Choroid plexus epithelial cell (primary cell): ENCODE results near the gene OPTN.
A peak's percentile ranks its signal among the peaks of the same experiment; 100 is the strongest.

Experiments
- DNase-seq: peaks from one replicate; pipeline ENCODE4 v3.0.0-alpha.2; 2010; ENCODE audit warnings: low read depth
- H3K4me3 ChIP-seq: 2 replicates; pipeline ENCODE4 v1.5.1; 2011; ENCODE audit warnings: low read depth, mild to moderate bottlenecking, control low read depth, low read length, moderate library complexity
- CTCF ChIP-seq: conservative IDR thresholded peaks from 2 replicates; pipeline ENCODE4 v1.5.1; 2011; ENCODE audit warnings: low read depth, mild to moderate bottlenecking, control low read depth, inconsistent platforms, low read length, moderate library complexity

OPTN gene

DNA sequence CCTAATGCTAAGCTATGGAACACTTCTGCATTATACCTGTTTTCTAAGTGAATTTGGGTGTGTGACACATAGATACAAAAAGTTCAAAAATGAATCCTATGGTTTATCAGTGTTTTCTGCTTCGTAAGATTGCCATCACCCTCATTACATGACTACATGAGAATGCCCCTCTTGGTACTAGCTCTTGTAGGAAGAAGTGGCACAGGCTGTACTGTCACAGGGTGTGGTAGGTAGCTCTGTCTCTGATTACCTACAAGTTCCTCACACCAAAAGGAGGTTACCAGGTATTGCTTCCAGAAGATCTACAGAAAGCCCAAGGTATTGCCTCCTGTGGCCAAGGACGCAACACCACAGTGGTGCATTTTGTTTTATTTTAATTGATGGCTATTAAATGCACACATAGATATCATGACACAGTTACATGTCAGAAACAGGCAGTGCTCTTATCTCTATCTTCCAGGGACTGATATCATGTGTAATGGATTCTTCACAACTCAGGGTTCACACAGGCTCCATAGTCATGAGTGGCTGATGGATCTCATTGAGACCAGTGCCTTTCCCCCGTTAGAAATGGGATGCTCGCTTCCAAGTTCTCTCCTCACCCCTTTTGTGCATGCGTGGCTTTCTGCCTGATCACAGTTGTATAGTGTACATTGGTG is 6.6 kb downstream of the OPTN start:
- TF ChIP-seq CTCF, result no peak
- no peak overlapping the region for H3K4me3 ChIP-seq
- no peak for DNase-seq

GRCh38 chr10:13110908-13111307 is 10.9 kb downstream of the OPTN start:
- DNase-seq, result no peak
- no peak for TF ChIP-seq CTCF
- no peak overlapping the region for H3K4me3 ChIP-seq

GRCh38 chr10:13113544-13113943 is 13.6 kb downstream of the OPTN start:
- TF ChIP-seq CTCF, result no peak

DNA sequence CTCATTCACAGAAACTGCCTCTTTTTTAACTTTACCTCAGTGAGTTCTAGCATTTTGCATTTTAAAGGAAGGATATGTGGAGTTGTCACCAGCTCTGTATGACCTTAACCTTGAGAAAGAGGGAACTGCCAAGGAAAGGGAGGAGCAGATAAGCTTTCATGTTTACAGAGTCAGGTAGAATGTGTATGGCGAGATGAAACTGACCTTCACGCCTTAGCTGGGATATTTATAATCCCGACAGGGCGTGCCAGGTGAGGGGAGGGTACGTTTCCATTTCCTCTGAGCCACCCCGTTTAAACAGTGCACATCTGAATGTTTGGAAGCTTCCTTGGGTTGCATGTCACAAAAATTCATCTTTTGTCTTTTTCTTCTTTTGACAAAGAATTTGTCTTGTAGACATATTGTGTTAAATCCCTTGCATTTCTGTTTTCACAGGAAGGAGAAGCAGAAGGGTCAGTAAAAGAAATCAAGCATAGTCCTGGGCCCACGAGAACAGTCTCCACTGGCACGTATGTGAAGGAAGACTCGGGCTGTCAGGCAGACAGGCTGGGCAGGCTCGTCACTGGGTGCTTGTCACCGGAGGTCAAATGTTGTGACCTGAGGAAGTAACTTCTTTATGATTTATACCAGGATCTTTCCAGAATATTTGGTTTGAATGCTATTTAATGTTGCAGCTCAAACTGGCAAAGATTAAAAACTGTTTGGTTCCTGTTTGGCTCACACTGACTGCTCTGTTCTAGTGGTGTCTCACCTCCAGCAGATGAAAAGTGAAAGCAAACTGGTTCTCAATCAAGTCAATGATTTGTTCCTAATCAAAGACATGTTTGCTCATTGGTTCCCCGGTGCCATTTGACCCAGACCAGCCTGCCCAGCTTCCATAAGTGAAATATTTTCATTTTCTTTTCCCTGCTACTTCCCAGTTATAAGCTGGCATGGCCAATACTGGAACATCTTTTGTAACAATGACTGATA is 16.2 kb downstream of the OPTN start:
- no peak for TF ChIP-seq CTCF
- no peak overlapping the region for H3K4me3 ChIP-seq

More at GRCh38 chr10:13113544-13113943, 13.6 kb downstream of the OPTN start:
- DNase-seq, result no peak
- no peak overlapping the region for H3K4me3 ChIP-seq

DNA sequence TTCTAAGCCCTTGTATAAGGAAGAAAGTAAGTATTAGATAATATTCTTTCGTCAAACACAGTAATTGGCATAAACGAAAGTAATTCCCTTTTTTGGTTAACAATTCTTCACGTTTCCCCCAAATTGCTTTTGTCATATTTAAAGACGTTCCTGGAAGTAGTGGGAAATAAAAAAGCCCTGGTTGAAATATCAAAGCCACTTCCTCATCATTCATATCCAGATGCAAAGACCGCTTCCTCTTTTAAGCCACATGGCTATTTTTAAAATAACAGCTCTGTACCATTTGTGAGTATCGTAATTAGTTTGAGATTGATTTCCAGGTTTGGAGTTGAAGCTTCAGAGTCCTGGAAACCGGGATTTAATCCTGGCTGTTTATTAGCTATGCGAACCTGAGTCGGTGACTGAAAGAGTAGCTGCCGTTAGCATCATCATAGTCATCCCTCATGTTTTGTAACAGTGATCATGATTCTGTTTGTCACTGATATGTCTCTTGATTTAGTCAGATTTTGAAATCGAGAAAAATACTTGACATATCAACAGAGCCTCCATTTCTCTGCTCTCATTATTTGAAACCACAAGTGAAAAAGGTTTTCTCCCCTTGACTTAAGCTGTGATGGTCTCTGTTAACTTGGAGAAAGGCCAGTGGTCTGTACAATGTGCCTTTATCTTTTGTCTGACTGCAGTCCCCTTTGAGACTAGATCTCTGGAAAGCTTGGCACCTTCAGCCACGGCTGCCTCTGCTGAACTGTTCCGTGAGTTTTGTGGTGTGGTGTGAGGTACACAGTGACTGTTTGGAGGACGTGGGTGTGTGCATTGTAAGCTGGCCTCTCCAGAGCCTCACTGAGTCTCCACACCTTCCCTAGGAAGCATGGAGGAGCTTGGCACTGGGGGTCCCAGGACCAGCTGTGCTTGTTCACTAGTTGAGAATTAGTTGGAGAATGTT is 18.1 kb downstream of the OPTN start:
- TF ChIP-seq CTCF, result no peak
- no peak overlapping the region for H3K4me3 ChIP-seq
- DNase-seq, result no peak

More for the DNA sequence above, 16.2 kb downstream of the OPTN start:
- DNase-seq, result no peak

GRCh38 chr10:13118784-13119410 is 18.9 kb downstream of the OPTN start:
- TF ChIP-seq CTCF, result no peak
- DNase-seq, result peak; percentile 45
- H3K4me3 ChIP-seq, result no peak overlapping the region
